GM23248 (cell line): Measurements from ENCODE around the gene FAM168B.

Source experiments
- EZH2 ChIP-seq: fragments of 200-600 bp; sonication (generic); IDR thresholded peaks from 2 replicates; pipeline ENCODE4 v1.6.1; 2018; ENCODE audit warnings: antibody characterized with exemption, mild to moderate bottlenecking; ENCODE audit not compliant: insufficient read depth, poor library complexity, severe bottlenecking
- EZH2phosphoT487 ChIP-seq: fragments of 200-600 bp; sonication (generic); IDR thresholded peaks from 2 replicates; pipeline ENCODE4 v1.6.1; 2018; ENCODE audit warnings: antibody characterized with exemption, moderate library complexity, mild to moderate bottlenecking, low read depth; ENCODE audit not compliant: insufficient read depth

DNA sequence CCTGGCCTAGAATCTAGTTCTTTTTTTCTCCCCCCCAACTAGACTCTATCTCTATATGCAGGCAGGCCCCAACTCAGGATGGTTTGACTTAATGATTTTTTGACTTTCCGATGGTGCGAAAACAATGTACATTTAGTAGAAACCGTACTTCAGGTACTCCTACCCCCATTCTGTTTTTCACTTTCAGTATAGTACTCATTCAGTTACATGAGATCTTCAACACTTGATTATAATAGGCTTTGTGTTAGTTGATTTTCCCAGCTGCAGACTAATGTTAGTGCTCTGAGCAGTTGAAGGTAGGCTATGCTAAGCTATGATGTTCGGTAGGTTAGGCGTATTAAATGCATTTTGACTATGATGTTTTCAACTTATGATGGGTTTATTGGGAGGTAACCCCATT, 49.6 kb upstream of the FAM168B start:
- no peak for TF ChIP-seq EZH2
- TF ChIP-seq EZH2phosphoT487 = no peak
